SK-N-SH (cell line): ENCODE data around the gene EEFSEC. TPM values are rescaled to one million over a fixed set of nuclear protein-coding genes. Genes with fewer than 3 reads are reported as not detected.

Source experiments
- CTCF ChIA-PET: fragments of 300-600, 350-600 bp; formaldehyde crosslinking; extraction: SDS; loops from one replicate; lab custom pipeline; 2021; lab: Yijun Ruan, JAX
- POLR2A ChIA-PET: fragments of 350-600 bp; sonication (Branson Sonifier 250); formaldehyde crosslinking; extraction: SDS; loops from one replicate; lab custom pipeline; 2020; ENCODE audit warnings: antibody characterized with exemption, inconsistent platforms; lab: Yijun Ruan, JAX
- DNase-seq: peaks from one replicate; pipeline ENCODE4 v3.0.0; 2012
- H2AFZ ChIP-seq: fragments of 200-600 bp; sonication (generic); 2 replicates; pipeline ENCODE4 v1.8.1; 2016; ENCODE audit warnings: antibody characterized with exemption, mild to moderate bottlenecking, low read depth
- H3F3A ChIP-seq: fragments of 200-600 bp; sonication (generic); replicated peaks from 2 replicates; pipeline ENCODE3; 2016; ENCODE audit warnings: antibody characterized with exemption, mild to moderate bottlenecking; ENCODE audit not compliant: insufficient read depth
- H3K27ac ChIP-seq, 2 experiments: fragments of 200-500 bp in 1 of 2; fragments of 200-600 bp in 1 of 2; sonication (Bioruptor generic) in 1 of 2; sonication (generic), shearing (Covaris generic) in 1 of 2; 2 replicates each; pipeline versions ENCODE4 v1.5.1 to v1.6.1; 2014 to 2016; ENCODE audit warnings: low read depth in 2 of 2, inconsistent platforms in 1 of 2, low read length in 1 of 2, mild to moderate bottlenecking in 1 of 2, mixed read lengths in 1 of 2
- H3K27me3 ChIP-seq: fragments of 200-600 bp; sonication (generic), shearing (Covaris generic); 2 replicates; pipeline ENCODE4 v1.6.1; 2016; ENCODE audit warnings: mixed run types; ENCODE audit not compliant: insufficient read depth
- H3K36me3 ChIP-seq, 2 experiments: fragments of 200-500 bp in 1 of 2; fragments of 200-600 bp in 1 of 2; sonication (Bioruptor generic) in 1 of 2; sonication (generic) in 1 of 2; replicated peaks in 1 of 2; 2 replicates each; pipeline versions ENCODE3 to v1.5.1; 2014 to 2016; ENCODE audit warnings: low read length in 1 of 2, mild to moderate bottlenecking in 1 of 2; ENCODE audit not compliant: insufficient read depth in 2 of 2, control insufficient read depth in 1 of 2
- H3K4me1 ChIP-seq, 2 experiments: fragments of 200-500 bp in 1 of 2; fragments of 200-600 bp in 1 of 2; sonication (Bioruptor generic) in 1 of 2; sonication (generic), shearing (Covaris generic) in 1 of 2; 2 replicates each; pipeline versions ENCODE4 v1.5.1 to v1.6.1; 2014 to 2016; ENCODE audit warnings: low read depth in 1 of 2, low read length in 1 of 2, mixed run types in 1 of 2; ENCODE audit not compliant: insufficient read depth in 2 of 2, control insufficient read depth in 1 of 2
- H3K4me2 ChIP-seq: fragments of 200-600 bp; sonication (generic), shearing (Covaris generic); 2 replicates; pipeline ENCODE4 v1.6.1; 2017; ENCODE audit warnings: mixed run types
- H3K4me3 ChIP-seq, 2 experiments: fragments of 200-500 bp in 1 of 2; fragments of 200-600 bp in 1 of 2; sonication (Bioruptor generic) in 1 of 2; sonication (generic), shearing (Covaris generic) in 1 of 2; 2 replicates each; pipeline versions ENCODE4 v1.5.1 to v1.8.1; 2014 to 2016; ENCODE audit warnings: low read depth in 2 of 2, inconsistent platforms in 1 of 2, low read length in 1 of 2, mild to moderate bottlenecking in 1 of 2, mixed read lengths in 1 of 2, moderate library complexity in 1 of 2
- H3K79me2 ChIP-seq: fragments of 200-600 bp; sonication (generic); 2 replicates; pipeline ENCODE4 v1.8.1; 2017; ENCODE audit warnings: mild to moderate bottlenecking; ENCODE audit not compliant: insufficient read depth
- H3K9ac ChIP-seq: fragments of 200-600 bp; sonication (generic); 2 replicates; pipeline ENCODE4 v1.6.1; 2017; ENCODE audit warnings: mixed run types
- H3K9me2 ChIP-seq: fragments of 200-600 bp; sonication (generic); 2 replicates; pipeline ENCODE4 v1.6.1; 2017; ENCODE audit warnings: mixed run types
- H3K9me3 ChIP-seq: fragments of 200-600 bp; sonication (generic); 2 replicates; pipeline ENCODE4 v1.6.1; 2017; ENCODE audit warnings: mixed run types, mild to moderate bottlenecking, moderate library complexity
- H4K20me1 ChIP-seq: fragments of 200-600 bp; sonication (generic); 2 replicates; pipeline ENCODE4 v1.6.1; 2017; ENCODE audit warnings: mild to moderate bottlenecking, mixed run types; ENCODE audit not compliant: insufficient read depth
- CHD2 ChIP-seq: fragments of 150-350 bp; IDR thresholded peaks from 2 replicates; pipeline ENCODE4 v1.6.1; 2018; ENCODE audit warnings: low read length; ENCODE audit not compliant: partially characterized antibody
- EZH2phosphoT487 ChIP-seq: fragments of 200-600 bp; sonication (generic); IDR thresholded peaks from 2 replicates; pipeline ENCODE4 v1.6.1; 2017; ENCODE audit warnings: low read depth, mixed run types, mild to moderate bottlenecking, antibody characterized with exemption, moderate library complexity, borderline replicate concordance
- FOSL2 ChIP-seq: IDR thresholded peaks from 2 replicates; pipeline ENCODE4 v1.4.0; 2012; ENCODE audit warnings: low read depth, mild to moderate bottlenecking, moderate library complexity, borderline replicate concordance
- FOXJ3 ChIP-seq: sonication (generic); formaldehyde crosslinking; IDR thresholded peaks from 2 replicates; pipeline ENCODE4 v1.5.1; 2020; ENCODE audit warnings: mild to moderate bottlenecking, missing genetic modification reagents
- FOXM1 ChIP-seq: IDR thresholded peaks from 2 replicates; pipeline ENCODE4 v1.4.0; 2012; ENCODE audit warnings: low read depth, mild to moderate bottlenecking
- JUND ChIP-seq: IDR thresholded peaks from 2 replicates; pipeline ENCODE4 v1.4.0; 2012
- MXI1 ChIP-seq: IDR thresholded peaks from 2 replicates; pipeline ENCODE4 v1.6.1; 2012; ENCODE audit warnings: mild to moderate bottlenecking, low read depth, low read length, improper control_type of control experiment
- NRF1 ChIP-seq: IDR thresholded peaks from 2 replicates; pipeline ENCODE4 v1.6.1; 2012; ENCODE audit warnings: low read depth, mild to moderate bottlenecking, low read length
- RCOR1 ChIP-seq: fragments of 150-350 bp; IDR thresholded peaks from 2 replicates; pipeline ENCODE4 v1.6.1; 2017; ENCODE audit warnings: antibody characterized with exemption, low read length
- SMC3 ChIP-seq: IDR thresholded peaks from 2 replicates; pipeline ENCODE4 v1.6.1; 2012; ENCODE audit warnings: low read depth, low read length, improper control_type of control experiment
- TAF1 ChIP-seq: IDR thresholded peaks from 2 replicates; pipeline ENCODE4 v1.6.1; 2012; ENCODE audit warnings: low read depth, mild to moderate bottlenecking, low read length, moderate library complexity, borderline replicate concordance
- whole genome bisulfite sequencing: methylation state at CpG from one replicate; pipeline ENCODE4 v1.1.6; 2017; ENCODE audit warnings: low lambda C conversion rate; 5-methylcytosine and 5-hydroxymethylcytosine counted together
- polyA plus RNA-seq, 3 experiments: library from polyadenylated mRNA; depleted of rRNA; stranded (reverse); fragments of >200 nt; gene quantifications; 2 replicates each; pipeline ENCODE4 v1.2.3, GENCODE V29; 2012
- TF ChIP-seq, protein P1 (sequence below): fragments of 200-600 bp; sonication (generic); IDR thresholded peaks from 2 replicates; pipeline ENCODE4 v1.6.1; 2017; ENCODE audit warnings: antibody characterized with exemption, mild to moderate bottlenecking, moderate library complexity
- TF ChIP-seq, protein P2 (sequence below): IDR thresholded peaks from 2 replicates; pipeline ENCODE4 v1.4.0; 2012; ENCODE audit warnings: low read depth, borderline replicate concordance
- TF ChIP-seq, protein P3 (sequence below): IDR thresholded peaks from 2 replicates; pipeline ENCODE4; 2012
- TF ChIP-seq, protein P4 (sequence below): fragments of 150-350 bp; IDR thresholded peaks from 2 replicates; pipeline ENCODE4 v1.6.1; 2017; ENCODE audit warnings: antibody characterized with exemption, low read length, low read depth, borderline replicate concordance
- TF ChIP-seq, protein P5 (sequence below): IDR thresholded peaks from 2 replicates; pipeline ENCODE4 v1.6.1; 2012; ENCODE audit warnings: mild to moderate bottlenecking, low read depth, low read length, moderate library complexity
- TF ChIP-seq, protein P6 (sequence below): fragments of 150-350 bp; IDR thresholded peaks from 2 replicates; pipeline ENCODE4 v1.6.1; 2016; ENCODE audit warnings: mild to moderate bottlenecking, low read depth, low read length

EEFSEC gene
- polyA plus RNA-seq, 1 of the 3 experiments (the other 2 are of a cell fraction), result 12.4 TPM

DNA sequence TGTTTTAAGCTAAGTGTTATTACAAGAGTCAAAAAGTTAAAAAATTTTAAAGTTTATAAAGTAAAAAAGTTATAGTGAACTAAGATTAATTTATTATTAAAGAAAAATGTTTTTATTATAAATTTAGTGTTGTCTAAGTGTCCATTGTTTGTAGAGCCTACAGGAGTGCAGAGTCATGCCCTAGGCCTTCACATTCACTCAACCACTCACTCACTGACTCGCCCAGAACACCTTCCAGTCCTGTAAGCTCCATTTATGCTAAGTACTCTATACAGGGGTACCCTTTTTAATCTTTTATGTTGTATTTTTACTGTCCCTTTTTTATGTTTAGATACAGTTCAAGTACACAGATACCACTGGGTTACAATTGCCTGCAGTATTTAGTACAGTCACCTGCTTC, 37.2 kb downstream of the EEFSEC start:
- H3K27me3 ChIP-seq, result no peaks in the 10 kb centered on the region
- no peaks in the 10 kb centered on the region for H3K9me2 ChIP-seq
- H3K9ac ChIP-seq, result no peak overlapping the region
- 38% methylated on average over 1 of the region's 1 CpG for WGBS
- CTCF ChIA-PET, result no interaction called here
- DNase-seq, result no peak
- H3F3A ChIP-seq, result no peaks in the 10 kb centered on the region
- TF ChIP-seq, protein P1, sequence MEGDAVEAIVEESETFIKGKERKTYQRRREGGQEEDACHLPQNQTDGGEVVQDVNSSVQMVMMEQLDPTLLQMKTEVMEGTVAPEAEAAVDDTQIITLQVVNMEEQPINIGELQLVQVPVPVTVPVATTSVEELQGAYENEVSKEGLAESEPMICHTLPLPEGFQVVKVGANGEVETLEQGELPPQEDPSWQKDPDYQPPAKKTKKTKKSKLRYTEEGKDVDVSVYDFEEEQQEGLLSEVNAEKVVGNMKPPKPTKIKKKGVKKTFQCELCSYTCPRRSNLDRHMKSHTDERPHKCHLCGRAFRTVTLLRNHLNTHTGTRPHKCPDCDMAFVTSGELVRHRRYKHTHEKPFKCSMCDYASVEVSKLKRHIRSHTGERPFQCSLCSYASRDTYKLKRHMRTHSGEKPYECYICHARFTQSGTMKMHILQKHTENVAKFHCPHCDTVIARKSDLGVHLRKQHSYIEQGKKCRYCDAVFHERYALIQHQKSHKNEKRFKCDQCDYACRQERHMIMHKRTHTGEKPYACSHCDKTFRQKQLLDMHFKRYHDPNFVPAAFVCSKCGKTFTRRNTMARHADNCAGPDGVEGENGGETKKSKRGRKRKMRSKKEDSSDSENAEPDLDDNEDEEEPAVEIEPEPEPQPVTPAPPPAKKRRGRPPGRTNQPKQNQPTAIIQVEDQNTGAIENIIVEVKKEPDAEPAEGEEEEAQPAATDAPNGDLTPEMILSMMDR, result no peak
- TF ChIP-seq FOXM1, result no peak
- TF ChIP-seq EZH2phosphoT487, result no peak
- TF ChIP-seq, protein P2, sequence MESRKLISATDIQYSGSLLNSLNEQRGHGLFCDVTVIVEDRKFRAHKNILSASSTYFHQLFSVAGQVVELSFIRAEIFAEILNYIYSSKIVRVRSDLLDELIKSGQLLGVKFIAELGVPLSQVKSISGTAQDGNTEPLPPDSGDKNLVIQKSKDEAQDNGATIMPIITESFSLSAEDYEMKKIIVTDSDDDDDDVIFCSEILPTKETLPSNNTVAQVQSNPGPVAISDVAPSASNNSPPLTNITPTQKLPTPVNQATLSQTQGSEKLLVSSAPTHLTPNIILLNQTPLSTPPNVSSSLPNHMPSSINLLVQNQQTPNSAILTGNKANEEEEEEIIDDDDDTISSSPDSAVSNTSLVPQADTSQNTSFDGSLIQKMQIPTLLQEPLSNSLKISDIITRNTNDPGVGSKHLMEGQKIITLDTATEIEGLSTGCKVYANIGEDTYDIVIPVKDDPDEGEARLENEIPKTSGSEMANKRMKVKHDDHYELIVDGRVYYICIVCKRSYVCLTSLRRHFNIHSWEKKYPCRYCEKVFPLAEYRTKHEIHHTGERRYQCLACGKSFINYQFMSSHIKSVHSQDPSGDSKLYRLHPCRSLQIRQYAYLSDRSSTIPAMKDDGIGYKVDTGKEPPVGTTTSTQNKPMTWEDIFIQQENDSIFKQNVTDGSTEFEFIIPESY, result no peak
- TF ChIP-seq RCOR1, result no peak
- no peak for TF ChIP-seq SMC3
- TF ChIP-seq, protein P3, sequence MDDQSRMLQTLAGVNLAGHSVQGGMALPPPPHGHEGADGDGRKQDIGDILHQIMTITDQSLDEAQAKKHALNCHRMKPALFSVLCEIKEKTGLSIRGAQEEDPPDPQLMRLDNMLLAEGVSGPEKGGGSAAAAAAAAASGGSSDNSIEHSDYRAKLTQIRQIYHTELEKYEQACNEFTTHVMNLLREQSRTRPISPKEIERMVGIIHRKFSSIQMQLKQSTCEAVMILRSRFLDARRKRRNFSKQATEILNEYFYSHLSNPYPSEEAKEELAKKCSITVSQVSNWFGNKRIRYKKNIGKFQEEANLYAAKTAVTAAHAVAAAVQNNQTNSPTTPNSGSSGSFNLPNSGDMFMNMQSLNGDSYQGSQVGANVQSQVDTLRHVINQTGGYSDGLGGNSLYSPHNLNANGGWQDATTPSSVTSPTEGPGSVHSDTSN, result no peak
- TF ChIP-seq, protein P4, sequence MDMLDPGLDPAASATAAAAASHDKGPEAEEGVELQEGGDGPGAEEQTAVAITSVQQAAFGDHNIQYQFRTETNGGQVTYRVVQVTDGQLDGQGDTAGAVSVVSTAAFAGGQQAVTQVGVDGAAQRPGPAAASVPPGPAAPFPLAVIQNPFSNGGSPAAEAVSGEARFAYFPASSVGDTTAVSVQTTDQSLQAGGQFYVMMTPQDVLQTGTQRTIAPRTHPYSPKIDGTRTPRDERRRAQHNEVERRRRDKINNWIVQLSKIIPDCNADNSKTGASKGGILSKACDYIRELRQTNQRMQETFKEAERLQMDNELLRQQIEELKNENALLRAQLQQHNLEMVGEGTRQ, result no peak
- TF ChIP-seq MXI1, result no peak
- TF ChIP-seq, protein P5, sequence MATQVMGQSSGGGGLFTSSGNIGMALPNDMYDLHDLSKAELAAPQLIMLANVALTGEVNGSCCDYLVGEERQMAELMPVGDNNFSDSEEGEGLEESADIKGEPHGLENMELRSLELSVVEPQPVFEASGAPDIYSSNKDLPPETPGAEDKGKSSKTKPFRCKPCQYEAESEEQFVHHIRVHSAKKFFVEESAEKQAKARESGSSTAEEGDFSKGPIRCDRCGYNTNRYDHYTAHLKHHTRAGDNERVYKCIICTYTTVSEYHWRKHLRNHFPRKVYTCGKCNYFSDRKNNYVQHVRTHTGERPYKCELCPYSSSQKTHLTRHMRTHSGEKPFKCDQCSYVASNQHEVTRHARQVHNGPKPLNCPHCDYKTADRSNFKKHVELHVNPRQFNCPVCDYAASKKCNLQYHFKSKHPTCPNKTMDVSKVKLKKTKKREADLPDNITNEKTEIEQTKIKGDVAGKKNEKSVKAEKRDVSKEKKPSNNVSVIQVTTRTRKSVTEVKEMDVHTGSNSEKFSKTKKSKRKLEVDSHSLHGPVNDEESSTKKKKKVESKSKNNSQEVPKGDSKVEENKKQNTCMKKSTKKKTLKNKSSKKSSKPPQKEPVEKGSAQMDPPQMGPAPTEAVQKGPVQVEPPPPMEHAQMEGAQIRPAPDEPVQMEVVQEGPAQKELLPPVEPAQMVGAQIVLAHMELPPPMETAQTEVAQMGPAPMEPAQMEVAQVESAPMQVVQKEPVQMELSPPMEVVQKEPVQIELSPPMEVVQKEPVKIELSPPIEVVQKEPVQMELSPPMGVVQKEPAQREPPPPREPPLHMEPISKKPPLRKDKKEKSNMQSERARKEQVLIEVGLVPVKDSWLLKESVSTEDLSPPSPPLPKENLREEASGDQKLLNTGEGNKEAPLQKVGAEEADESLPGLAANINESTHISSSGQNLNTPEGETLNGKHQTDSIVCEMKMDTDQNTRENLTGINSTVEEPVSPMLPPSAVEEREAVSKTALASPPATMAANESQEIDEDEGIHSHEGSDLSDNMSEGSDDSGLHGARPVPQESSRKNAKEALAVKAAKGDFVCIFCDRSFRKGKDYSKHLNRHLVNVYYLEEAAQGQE, result no peak
- TF ChIP-seq NRF1, result no peak
- TF ChIP-seq FOSL2, result no peak
- TF ChIP-seq TAF1, result no peak
- no peak for TF ChIP-seq FOXJ3 (CRISPR knock-in tag)
- TF ChIP-seq, protein P6, sequence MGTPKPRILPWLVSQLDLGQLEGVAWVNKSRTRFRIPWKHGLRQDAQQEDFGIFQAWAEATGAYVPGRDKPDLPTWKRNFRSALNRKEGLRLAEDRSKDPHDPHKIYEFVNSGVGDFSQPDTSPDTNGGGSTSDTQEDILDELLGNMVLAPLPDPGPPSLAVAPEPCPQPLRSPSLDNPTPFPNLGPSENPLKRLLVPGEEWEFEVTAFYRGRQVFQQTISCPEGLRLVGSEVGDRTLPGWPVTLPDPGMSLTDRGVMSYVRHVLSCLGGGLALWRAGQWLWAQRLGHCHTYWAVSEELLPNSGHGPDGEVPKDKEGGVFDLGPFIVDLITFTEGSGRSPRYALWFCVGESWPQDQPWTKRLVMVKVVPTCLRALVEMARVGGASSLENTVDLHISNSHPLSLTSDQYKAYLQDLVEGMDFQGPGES, result no peak
- TF ChIP-seq JUND, result no peak
- TF ChIP-seq CHD2, result no peak
- H3K4me1 ChIP-seq, result peaks cover 0 to 35% of the 10 kb centered on the region in 2 experiments; a peak in 2 of 4 replicates
- no peak overlapping the region for H2AFZ ChIP-seq
- POLR2A ChIA-PET, result no interaction called here
- no peaks in the 10 kb centered on the region for H4K20me1 ChIP-seq
- H3K4me3 ChIP-seq, result no peak overlapping the region
- no peaks in the 10 kb centered on the region; the same call in 1 of the 2 replicates for H3K79me2 ChIP-seq
- H3K4me2 ChIP-seq, result no peak overlapping the region
- no peaks in the 10 kb centered on the region for H3K9me3 ChIP-seq
- H3K27ac ChIP-seq, result no peak overlapping the region; a peak in 1 of 4 replicates
- no peaks in the 10 kb centered on the region for H3K36me3 ChIP-seq
